ENCODE measurements around the gene PTER. TPM values are rescaled to one million over a fixed set of nuclear protein-coding genes. Genes with fewer than 3 reads are reported as not detected.

Gene PTER
- total and polyA plus RNA-seq, 2 of the 4 experiments (the other 2 are of a cell fraction) = 1.9 to 5.0 TPM

- H2BK120ac ChIP-seq (ENCODE audit: low read depth, low read length) = no peak overlapping the region
- no peak overlapping the region for H2AK5ac ChIP-seq (ENCODE audit: low read depth, low read length)
- H3K4me3 ChIP-seq (ENCODE audit: insufficient read depth, low read depth, low read length) = no peak overlapping the region
- H3K36me3 ChIP-seq (ENCODE audit: control insufficient read depth, insufficient read depth, low read length) = no peaks in the 10 kb centered on the region
- intact Hi-C loops (cut with micrococcal nuclease) (no loop called here), dilution Hi-C loops (cut with HindIII; ENCODE audit: low sequenced_read_pairs, unreplicated experiment) (no loop called here), in situ Hi-C loops (cut with MboI; ENCODE audit: low sequenced_read_pairs) (no loop called here)
- no peaks in the 10 kb centered on the region for H3K79me1 ChIP-seq (ENCODE audit: low read depth in 1 of 2, low read length in 2 of 2)
- TF ChIP-seq RFX5 (IDR thresholded peaks at IDR 0.05; ENCODE audit: low read depth, low read length) = no peak
- no peak for TF ChIP-seq MXI1 (IDR thresholded peaks at IDR 0.05; ENCODE audit: borderline replicate concordance, low read depth, low read length)
- no peak for TF ChIP-seq NFE2L2 (IDR thresholded peaks at IDR 0.05; ENCODE audit: low read depth, low read length)
- no peak for TF ChIP-seq POLR2A (IDR thresholded peaks at IDR 0.05; ENCODE audit: low read depth, low read length)
- no peak for TF ChIP-seq MAZ (IDR thresholded peaks at IDR 0.05; ENCODE audit: borderline replicate concordance, low read depth, low read length)
- no peak for TF ChIP-seq RCOR1 (IDR thresholded peaks at IDR 0.05; ENCODE audit: insufficient replicate concordance, low read length)
- H4K8ac ChIP-seq (ENCODE audit: low read depth in 2 of 2, low read length in 2 of 2) = no peak overlapping the region
- H3K9me3 ChIP-seq (ENCODE audit: control insufficient read depth, insufficient read depth, low read length) = no peaks in the 10 kb centered on the region
- DNase-seq (peak; percentile 18), ATAC-seq (ENCODE audit: low read depth) (peak; percentile 32; the same call in 1 of the 2 replicates)
- H2AK9ac ChIP-seq (replicated peaks; ENCODE audit: low read depth, low read length, poor library complexity) = no peak overlapping the region
- no peak overlapping the region for H3K14ac ChIP-seq (replicated peaks; ENCODE audit: low read depth, low read length)
- H3K4me2 ChIP-seq (ENCODE audit: low read depth, low read length) = no peak overlapping the region
- no peaks in the 10 kb centered on the region for H4K20me1 ChIP-seq (ENCODE audit: insufficient read depth, low read length)
- CTCF ChIA-PET = interaction anchor here (0.8 kb wide), 1 partner anchor 10 kb away, joined by 4 read pairs; no protein-coding TSS in a partner anchor
- POLR2A ChIA-PET (ENCODE audit: unreplicated experiment) = no interaction called here
- H4K5ac ChIP-seq (ENCODE audit: low read depth, low read length) = no peak overlapping the region
- 73% methylated on average over 3 of the region's 5 CpGs; no CpG with 5 or more reads in 1 of the 2 experiments for WGBS, 2 experiments (ENCODE audit: extremely low coverage in 2 of 2, insufficient read length in 1 of 2)
- H3K4me1 ChIP-seq (ENCODE audit: control insufficient read depth, insufficient read depth, low read length) = no peaks in the 10 kb centered on the region
- H3K4ac ChIP-seq (ENCODE audit: low read depth, low read length) = no peak overlapping the region
- no peaks in the 10 kb centered on the region for H3K9me1 ChIP-seq (ENCODE audit: insufficient read depth, low read length)
- no TSS peak for BruUV-seq (replicated peaks)
- H3K27me3 ChIP-seq (ENCODE audit: control insufficient read depth, insufficient read depth, low read length) = no peaks in the 10 kb centered on the region
- H4K91ac ChIP-seq (ENCODE audit: insufficient read depth, low read depth, low read length) = no peak overlapping the region
- H3K18ac ChIP-seq (ENCODE audit: low read depth, low read length) = no peak overlapping the region
- H3K27ac ChIP-seq (ENCODE audit: insufficient read depth, low read length) = no peak overlapping the region
- no peak overlapping the region for H2AFZ ChIP-seq (replicated peaks; ENCODE audit: low read length, poor library complexity)
- H2BK15ac ChIP-seq (ENCODE audit: low read depth, low read length) = no peak overlapping the region
- H2BK5ac ChIP-seq (ENCODE audit: low read depth, low read length, poor library complexity, severe bottlenecking) = no peak overlapping the region
- H3K23ac ChIP-seq (ENCODE audit: low read depth, low read length) = no peak overlapping the region
- no peak overlapping the region for H2BK20ac ChIP-seq (ENCODE audit: low read depth, low read length)
- no peak overlapping the region for H3K9ac ChIP-seq (ENCODE audit: low read depth, low read length)
- H3K56ac ChIP-seq (ENCODE audit: extremely low read depth, insufficient read depth, low read length) = no peak overlapping the region
Observed at GRCh38 chr10:16509996-16510395, 73.2 kb downstream of the PTER start.
